Measurements from ENCODE around the gene TMEM31. TPM values are rescaled to one million over a fixed set of nuclear protein-coding genes. Genes with fewer than 3 reads are reported as not detected.

The TMEM31 gene
- polyA plus RNA-seq, 6 donors from 2014 or later = 0.58 to 1.00 TPM; not detected in 4

GRCh38 chrX:103687696-103688201 lies 23.0 kb upstream of the TMEM31 start:
- no peak overlapping the region for H3K4me3 Mint-ChIP-seq
- H3K36me3 Mint-ChIP-seq = peaks cover 0 to 7% of the 10 kb centered on the region in 2 donors
- peaks cover 0 to 9% (median 0%) of the 10 kb centered on the region in 3 donors for H3K4me1 Mint-ChIP-seq
- DNase-seq (peak; percentile 41), ATAC-seq (ENCODE audit: low read depth in 2 of 2) (no peak)
- H3K27ac Mint-ChIP-seq = no peak overlapping the region
- H3K9me3 Mint-ChIP-seq = peaks cover 0 to 3% (median 0%) of the 10 kb centered on the region in 7 donors
- no peaks in the 10 kb centered on the region for H3K27me3 Mint-ChIP-seq

- H3K4me1 Mint-ChIP-seq = peaks cover 0 to 9% (median 0%) of the 10 kb centered on the region in 3 donors
- H3K27ac Mint-ChIP-seq = peak overlapping the region in 2 of 6 donors; percentile 4 to 30
- H3K36me3 Mint-ChIP-seq = no peaks in the 10 kb centered on the region
- ATAC-seq (ENCODE audit: low read depth in 2 of 2) (no peak), DNase-seq (peak; percentile 25)
- H3K27me3 Mint-ChIP-seq = no peaks in the 10 kb centered on the region
- peaks cover 0 to 3% (median 0%) of the 10 kb centered on the region in 7 donors for H3K9me3 Mint-ChIP-seq
- peak overlapping the region in 2 of 8 donors; percentile 15 to 52 for H3K4me3 Mint-ChIP-seq
Measured at GRCh38 chrX:103688946-103689345, 21.8 kb upstream of the TMEM31 start.

GRCh38 chrX:103691059-103691458 lies 19.6 kb upstream of the TMEM31 start:
- no peaks in the 10 kb centered on the region for H3K27me3 Mint-ChIP-seq
- H3K27ac Mint-ChIP-seq = no peak overlapping the region
- DNase-seq = no peak
- H3K36me3 Mint-ChIP-seq = no peaks in the 10 kb centered on the region
- no peak for ATAC-seq (ENCODE audit: low read depth in 2 of 2)
- peaks cover 0 to 5% (median 0%) of the 10 kb centered on the region in 7 donors for H3K9me3 Mint-ChIP-seq
- H3K4me1 Mint-ChIP-seq = peaks cover 0 to 3% (median 0%) of the 10 kb centered on the region in 3 donors
- H3K4me3 Mint-ChIP-seq = no peak overlapping the region

- ATAC-seq (ENCODE audit: low read depth in 2 of 2) (no peak), DNase-seq (no peak)
- Mint-ChIP-seq H3K36me3 (no peaks in the 10 kb centered on the region), H3K4me1 (no peaks in the 10 kb centered on the region), H3K4me3 (no peak overlapping the region), H3K27me3 (peaks cover 0 to 4% (median 0%) of the 10 kb centered on the region in 3 donors), H3K9me3 (peaks cover 0 to 10% (median 0%) of the 10 kb centered on the region in 7 donors), H3K27ac (peak overlapping the region in 2 of 6 donors; percentile 3 to 36)
Measured at GRCh38 chrX:103697687-103698086, 13.0 kb upstream of the TMEM31 start.

GRCh38 chrX:103699243-103699642 lies 11.5 kb upstream of the TMEM31 start:
- H3K4me1 Mint-ChIP-seq = no peaks in the 10 kb centered on the region
- no peak overlapping the region for H3K4me3 Mint-ChIP-seq
- peaks cover 0 to 4% (median 0%) of the 10 kb centered on the region in 3 donors for H3K27me3 Mint-ChIP-seq
- H3K36me3 Mint-ChIP-seq = no peaks in the 10 kb centered on the region
- DNase-seq (no peak), ATAC-seq (ENCODE audit: low read depth in 2 of 2) (no peak)
- peaks cover 0 to 10% (median 0%) of the 10 kb centered on the region in 7 donors for H3K9me3 Mint-ChIP-seq
- H3K27ac Mint-ChIP-seq = no peak overlapping the region

- H3K4me3 Mint-ChIP-seq = no peak overlapping the region
- ATAC-seq (ENCODE audit: low read depth in 2 of 2) = no peak
- peaks cover 0 to 5% (median 0%) of the 10 kb centered on the region in 7 donors for H3K9me3 Mint-ChIP-seq
- H3K27ac Mint-ChIP-seq = no peak overlapping the region
- no peaks in the 10 kb centered on the region for H3K4me1 Mint-ChIP-seq
- no peaks in the 10 kb centered on the region for H3K36me3 Mint-ChIP-seq
- peaks cover 0 to 5% (median 0%) of the 10 kb centered on the region in 3 donors for H3K27me3 Mint-ChIP-seq
- DNase-seq = no peak
Measured at GRCh38 chrX:103704863-103705262, 5.8 kb upstream of the TMEM31 start.

GRCh38 chrX:103716962-103717361 lies 6.3 kb downstream of the TMEM31 start:
- H3K4me1 Mint-ChIP-seq = no peaks in the 10 kb centered on the region
- H3K9me3 Mint-ChIP-seq = peaks cover 0 to 2% (median 0%) of the 10 kb centered on the region in 7 donors
- no peak overlapping the region for H3K27ac Mint-ChIP-seq
- H3K4me3 Mint-ChIP-seq = no peak overlapping the region
- ATAC-seq (ENCODE audit: low read depth in 2 of 2) (no peak), DNase-seq (no peak)
- peaks cover 0 to 8% (median 0%) of the 10 kb centered on the region in 3 donors for H3K27me3 Mint-ChIP-seq
- no peaks in the 10 kb centered on the region for H3K36me3 Mint-ChIP-seq

- no peak for DNase-seq
- H3K4me3 Mint-ChIP-seq = no peak overlapping the region
- H3K9me3 Mint-ChIP-seq = peaks cover 0 to 2% (median 0%) of the 10 kb centered on the region in 7 donors
- H3K27ac Mint-ChIP-seq = no peak overlapping the region
- H3K27me3 Mint-ChIP-seq = peaks cover 0 to 8% (median 0%) of the 10 kb centered on the region in 3 donors
- no peak for ATAC-seq (ENCODE audit: low read depth in 2 of 2)
- no peaks in the 10 kb centered on the region for H3K36me3 Mint-ChIP-seq
- no peaks in the 10 kb centered on the region for H3K4me1 Mint-ChIP-seq
Measured at GRCh38 chrX:103718120-103718519, 7.4 kb downstream of the TMEM31 start.

GRCh38 chrX:103722505-103722904 lies 11.8 kb downstream of the TMEM31 start:
- Mint-ChIP-seq H3K36me3 (no peaks in the 10 kb centered on the region), H3K27ac (peak overlapping the region in 1 of 6 donors; percentile 76), H3K4me3 (no peak overlapping the region), H3K4me1 (no peaks in the 10 kb centered on the region), H3K9me3 (no peaks in the 10 kb centered on the region), H3K27me3 (no peaks in the 10 kb centered on the region)
- DNase-seq (no peak), ATAC-seq (ENCODE audit: low read depth in 2 of 2) (no peak)

- peaks cover 0 to 1% (median 0%) of the 10 kb centered on the region in 7 donors for H3K9me3 Mint-ChIP-seq
Measured at GRCh38 chrX:103726477-103726876, 15.8 kb downstream of the TMEM31 start.

GRCh38 chrX:103727115-103727514 lies 16.4 kb downstream of the TMEM31 start:
- peaks cover 0 to 24% (median 6%) of the 10 kb centered on the region in 3 donors for H3K27me3 Mint-ChIP-seq
- no peak overlapping the region for H3K4me3 Mint-ChIP-seq
- no peaks in the 10 kb centered on the region for H3K36me3 Mint-ChIP-seq
- peaks cover 5 to 9% (median 6%) of the 10 kb centered on the region in 3 donors for H3K4me1 Mint-ChIP-seq
- DNase-seq (no peak), ATAC-seq (ENCODE audit: low read depth in 2 of 2) (no peak)
- no peak overlapping the region for H3K27ac Mint-ChIP-seq
- peaks cover 0 to 1% (median 0%) of the 10 kb centered on the region in 7 donors for H3K9me3 Mint-ChIP-seq

More at GRCh38 chrX:103726477-103726876, 15.8 kb downstream of the TMEM31 start:
- H3K4me3 Mint-ChIP-seq = no peak overlapping the region
- DNase-seq = no peak
- no peak overlapping the region for H3K27ac Mint-ChIP-seq
- ATAC-seq (ENCODE audit: low read depth in 2 of 2) = no peak
- peaks cover 0 to 19% (median 6%) of the 10 kb centered on the region in 3 donors for H3K27me3 Mint-ChIP-seq
- H3K36me3 Mint-ChIP-seq = no peaks in the 10 kb centered on the region
- H3K4me1 Mint-ChIP-seq = peaks cover 5 to 9% (median 6%) of the 10 kb centered on the region in 3 donors

GRCh38 chrX:103729015-103729414 lies 18.3 kb downstream of the TMEM31 start:
- H3K4me3 Mint-ChIP-seq = no peak overlapping the region
- H3K27me3 Mint-ChIP-seq = peaks cover 0 to 26% (median 6%) of the 10 kb centered on the region in 3 donors
- DNase-seq (no peak), ATAC-seq (ENCODE audit: low read depth in 2 of 2) (no peak)
- H3K9me3 Mint-ChIP-seq = peaks cover 0 to 1% (median 0%) of the 10 kb centered on the region in 7 donors
- no peaks in the 10 kb centered on the region for H3K36me3 Mint-ChIP-seq
- no peak overlapping the region for H3K27ac Mint-ChIP-seq
- peaks cover 5 to 9% (median 6%) of the 10 kb centered on the region in 3 donors for H3K4me1 Mint-ChIP-seq

- Mint-ChIP-seq H3K27ac (peak overlapping the region in 2 of 6 donors; percentile 70 to 81), H3K4me1 (peaks cover 5 to 9% (median 6%) of the 10 kb centered on the region in 3 donors), H3K36me3 (no peaks in the 10 kb centered on the region), H3K9me3 (peaks cover 0 to 1% (median 0%) of the 10 kb centered on the region in 7 donors), H3K27me3 (peaks cover 0 to 26% (median 11%) of the 10 kb centered on the region in 3 donors), H3K4me3 (no peak overlapping the region)
- DNase-seq = no peak
- no peak for ATAC-seq (ENCODE audit: low read depth in 2 of 2)
Measured at GRCh38 chrX:103730147-103730795, 19.6 kb downstream of the TMEM31 start.

Data from naive B cell (primary cell).